IMR-90 (cell line): Measurements from ENCODE around the gene SLC26A11. TPM values are rescaled to one million over a fixed set of nuclear protein-coding genes. Genes with fewer than 3 reads are reported as not detected.

Source experiments
- ATAC-seq: fragments of 200-7000 bp; cut with Tn5 transposase; 2 replicates; pipeline ENCODE4 v1.9.1; 2020; ENCODE audit warnings: low read depth, mild to moderate bottlenecking, moderate library complexity
- BruUV-seq: library from RNA; stranded (reverse); fragments of 400-500 nt; replicated peaks from 2 replicates; lab custom pipeline; 2021; lab: Mats Ljungman, UMichigan
- CTCF ChIA-PET: fragments of 300-600 bp; formaldehyde crosslinking; extraction: SDS; loops from one replicate; lab custom pipeline; 2021; ENCODE audit warnings: antibody characterized with exemption; lab: Yijun Ruan, JAX
- POLR2A ChIA-PET: fragments of 300-600 bp; sonication (Branson Sonifier 250); formaldehyde crosslinking; loops from one replicate; lab custom pipeline; 2022; ENCODE audit warnings: antibody characterized with exemption; ENCODE audit not compliant: unreplicated experiment; lab: Charles Lee
- DNase-seq: peaks from one replicate; pipeline ENCODE4 v3.0.0; 2013
- H2AFZ ChIP-seq: replicated peaks from 2 replicates; pipeline ENCODE3; 2013; ENCODE audit warnings: low read length, mild to moderate bottlenecking; ENCODE audit not compliant: poor library complexity
- H2AK5ac ChIP-seq: 2 replicates; pipeline ENCODE4 v1.6.1; 2013; ENCODE audit warnings: low read depth, low read length, inconsistent platforms
- H2AK9ac ChIP-seq: replicated peaks from 2 replicates; pipeline ENCODE3; 2013; ENCODE audit warnings: mild to moderate bottlenecking, low read depth, low read length, moderate library complexity; ENCODE audit not compliant: poor library complexity
- H2BK120ac ChIP-seq: 2 replicates; pipeline ENCODE4 v1.6.1; 2013; ENCODE audit warnings: low read depth, low read length, inconsistent platforms
- H2BK15ac ChIP-seq: 3 replicates; pipeline ENCODE4 v1.6.1; 2013; ENCODE audit warnings: low read depth, low read length, inconsistent platforms
- H2BK20ac ChIP-seq: 2 replicates; pipeline ENCODE4 v1.6.1; 2013; ENCODE audit warnings: low read depth, mild to moderate bottlenecking, inconsistent platforms, low read length, moderate library complexity
- H2BK5ac ChIP-seq: 2 replicates; pipeline ENCODE4 v1.6.1; 2013; ENCODE audit warnings: mild to moderate bottlenecking, low read depth, low read length, inconsistent platforms; ENCODE audit not compliant: poor library complexity, severe bottlenecking
- H3K14ac ChIP-seq: replicated peaks from 2 replicates; pipeline ENCODE4 v1.6.1; 2013; ENCODE audit warnings: low read depth, low read length, inconsistent platforms
- H3K18ac ChIP-seq: 2 replicates; pipeline ENCODE4 v1.6.1; 2013; ENCODE audit warnings: low read depth, low read length, control low read depth
- H3K23ac ChIP-seq: 2 replicates; pipeline ENCODE4 v1.6.1; 2013; ENCODE audit warnings: low read depth, low read length, inconsistent platforms
- H3K27ac ChIP-seq: 2 replicates; pipeline ENCODE4 v1.5.1; 2013; ENCODE audit warnings: mild to moderate bottlenecking, control low read depth, low read length; ENCODE audit not compliant: insufficient read depth
- H3K27me3 ChIP-seq: 2 replicates; pipeline ENCODE4 v1.6.1; 2013; ENCODE audit warnings: low read length; ENCODE audit not compliant: control insufficient read depth, insufficient read depth
- H3K36me3 ChIP-seq: 2 replicates; pipeline ENCODE4 v1.6.1; 2013; ENCODE audit warnings: low read length, mixed read lengths; ENCODE audit not compliant: control insufficient read depth, insufficient read depth
- H3K4ac ChIP-seq: 2 replicates; pipeline ENCODE4 v1.6.1; 2013; ENCODE audit warnings: low read depth, low read length, inconsistent platforms
- H3K4me1 ChIP-seq: 2 replicates; pipeline ENCODE4 v1.6.1; 2013; ENCODE audit warnings: low read length, mixed read lengths; ENCODE audit not compliant: control insufficient read depth, insufficient read depth
- H3K4me2 ChIP-seq: 2 replicates; pipeline ENCODE4 v1.6.1; 2013; ENCODE audit warnings: low read depth, mild to moderate bottlenecking, control low read depth, low read length, moderate library complexity
- H3K4me3 ChIP-seq: 2 replicates; pipeline ENCODE4 v1.5.1; 2013; ENCODE audit warnings: low read depth, mild to moderate bottlenecking, control low read depth, low read length, moderate library complexity; ENCODE audit not compliant: insufficient read depth
- H3K56ac ChIP-seq: 2 replicates; pipeline ENCODE4 v1.6.1; 2013; ENCODE audit warnings: low read length, inconsistent platforms; ENCODE audit not compliant: insufficient read depth; ENCODE audit errors: extremely low read depth
- H3K79me1 ChIP-seq, 2 experiments: 2 replicates each; pipeline ENCODE4 v1.6.1; 2013; ENCODE audit warnings: low read length in 2 of 2, inconsistent platforms in 1 of 2, low read depth in 1 of 2
- H3K9ac ChIP-seq: 2 replicates; pipeline ENCODE4 v1.6.1; 2013; ENCODE audit warnings: low read depth, low read length, control low read depth
- H3K9me1 ChIP-seq: 2 replicates; pipeline ENCODE4 v1.6.1; 2013; ENCODE audit warnings: low read length, inconsistent platforms; ENCODE audit not compliant: insufficient read depth
- H3K9me3 ChIP-seq: 2 replicates; pipeline ENCODE4 v1.6.1; 2013; ENCODE audit warnings: low read length; ENCODE audit not compliant: control insufficient read depth, insufficient read depth
- H4K20me1 ChIP-seq: 2 replicates; pipeline ENCODE4 v1.6.1; 2013; ENCODE audit warnings: low read length, inconsistent platforms; ENCODE audit not compliant: insufficient read depth
- H4K5ac ChIP-seq: 2 replicates; pipeline ENCODE4 v1.6.1; 2013; ENCODE audit warnings: mild to moderate bottlenecking, low read depth, low read length, control low read depth
- H4K8ac ChIP-seq, 2 experiments: 2 replicates each; pipeline ENCODE4 v1.6.1; 2013; ENCODE audit warnings: low read depth in 2 of 2, low read length in 2 of 2, control low read depth in 1 of 2, inconsistent platforms in 1 of 2
- H4K91ac ChIP-seq: 2 replicates; pipeline ENCODE4 v1.6.1; 2013; ENCODE audit warnings: low read depth, low read length, inconsistent platforms; ENCODE audit not compliant: insufficient read depth
- MAZ ChIP-seq: IDR thresholded peaks from 2 replicates; pipeline ENCODE4 v1.6.1; 2012; ENCODE audit warnings: low read depth, mild to moderate bottlenecking, low read length, improper control_type of control experiment, moderate library complexity, borderline replicate concordance
- MXI1 ChIP-seq: IDR thresholded peaks from 2 replicates; pipeline ENCODE4 v1.6.1; 2012; ENCODE audit warnings: low read depth, mild to moderate bottlenecking, low read length, moderate library complexity, borderline replicate concordance
- POLR2A ChIP-seq: IDR thresholded peaks from 2 replicates; pipeline ENCODE4 v1.6.1; 2012; ENCODE audit warnings: mild to moderate bottlenecking, low read depth, low read length
- SMC3 ChIP-seq: fragments of 150-350 bp; IDR thresholded peaks from 2 replicates; pipeline ENCODE4 v1.6.1; 2016; ENCODE audit warnings: low read depth, mild to moderate bottlenecking, antibody characterized with exemption, low read length, moderate library complexity
- WGBS, 2 experiments: methylation state at CpG; one replicate each; pipeline versions ENCODE4 v1.1.5 to v1.1.7; 2013; ENCODE audit warnings: missing lambda C conversion rate in 2 of 2; ENCODE audit not compliant: insufficient read length in 1 of 2; ENCODE audit errors: extremely low coverage in 2 of 2; 5-methylcytosine and 5-hydroxymethylcytosine counted together
- dilution Hi-C: fragments of 300-500 bp; cut with HindIII; formaldehyde crosslinking; loops from one replicate; pipeline ENCODE4 v1.14.3; 2018; ENCODE audit warnings: low sequenced_read_pairs; ENCODE audit not compliant: unreplicated experiment
- in situ Hi-C: fragments of 300-500 bp; cut with MboI; formaldehyde crosslinking; loops from 3 replicates; pipeline ENCODE4 v1.14.3; 2019; ENCODE audit warnings: low sequenced_read_pairs, inconsistent platforms, mixed read lengths
- intact Hi-C: fragments of 100-400 bp; cut with micrococcal nuclease; formaldehyde crosslinking; loops from 2 replicates; pipeline ENCODE4 v1.10.0; 2022
- polyA plus RNA-seq, 3 experiments: library from polyadenylated mRNA; depleted of rRNA; stranded (reverse); fragments of >200 nt; gene quantifications; 2 replicates each; pipeline ENCODE4 v1.2.3, GENCODE V29; 2012; ENCODE audit warnings: low replicate concordance in 1 of 3
- total RNA-seq: library from RNA; depleted of rRNA; stranded (reverse); fragments of >200 nt; gene quantifications from 2 replicates; pipeline ENCODE4 v1.2.3, GENCODE V29; 2012
- TF ChIP-seq, protein P1 (sequence below): conservative IDR thresholded peaks from 2 replicates; pipeline ENCODE4 v1.5.1; 2012; ENCODE audit warnings: mild to moderate bottlenecking, low read depth, low read length, improper control_type of control experiment
- TF ChIP-seq, protein P2 (sequence below): fragments of 150-350 bp; IDR thresholded peaks from 2 replicates; pipeline ENCODE4 v1.6.1; 2017; ENCODE audit warnings: mild to moderate bottlenecking, antibody characterized with exemption, low read length, low read depth
- TF ChIP-seq, protein P3 (sequence below): fragments of 150-350 bp; IDR thresholded peaks from 2 replicates; pipeline ENCODE4 v1.6.1; 2016; ENCODE audit warnings: low read depth, mild to moderate bottlenecking, low read length, moderate library complexity, borderline replicate concordance

The SLC26A11 gene
- total and polyA plus RNA-seq, 2 of the 4 experiments (the other 2 are of a cell fraction): 3.2 to 15.6 TPM

DNA sequence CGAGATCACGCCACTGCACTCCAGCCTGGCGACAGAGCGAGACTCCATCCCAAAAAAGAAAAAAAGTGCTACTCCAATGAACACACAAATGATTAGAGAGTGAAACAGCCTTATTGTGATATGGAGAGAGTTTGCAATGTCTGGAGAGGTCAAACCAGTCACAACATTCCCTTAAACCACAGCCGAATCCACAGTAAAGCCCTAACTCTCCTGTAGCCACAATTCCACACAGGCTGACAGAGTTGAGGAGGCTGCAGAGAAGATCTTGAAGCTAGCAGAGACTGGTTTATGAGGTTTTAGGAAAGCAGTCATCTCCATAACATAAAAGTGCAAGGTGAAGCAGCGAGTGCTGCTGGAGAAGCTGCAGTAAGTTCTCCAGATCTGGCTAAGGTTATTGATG is 47.2 kb downstream of the SLC26A11 start:
- DNase-seq (peak; percentile 41), ATAC-seq (no peak)
- no peak overlapping the region for H2AK5ac ChIP-seq
- H3K23ac ChIP-seq: no peak overlapping the region
- no peak overlapping the region for H4K91ac ChIP-seq
- no peak overlapping the region for H3K4me2 ChIP-seq
- peaks cover 33% of the 10 kb centered on the region for H3K36me3 ChIP-seq
- BruUV-seq: no TSS peak
- no peak overlapping the region for H3K56ac ChIP-seq
- H2AK9ac ChIP-seq: no peak overlapping the region
- no peak overlapping the region for H3K18ac ChIP-seq
- no peak overlapping the region for H4K5ac ChIP-seq
- intact Hi-C loops (no loop called here), in situ Hi-C loops (no loop called here), dilution Hi-C loops (no loop called here)
- H3K9me1 ChIP-seq: peaks cover 7% of the 10 kb centered on the region
- WGBS, 2 experiments: no CpG with 5 or more reads among the region's 6 CpGs
- H2BK15ac ChIP-seq: no peak overlapping the region
- H4K8ac ChIP-seq: no peak overlapping the region
- POLR2A ChIA-PET: no interaction called here
- H3K27ac ChIP-seq: no peak overlapping the region
- peaks cover 4% of the 10 kb centered on the region; the same call in 1 of the 2 replicates for H4K20me1 ChIP-seq
- no peaks in the 10 kb centered on the region for H3K27me3 ChIP-seq
- TF ChIP-seq, protein P1, sequence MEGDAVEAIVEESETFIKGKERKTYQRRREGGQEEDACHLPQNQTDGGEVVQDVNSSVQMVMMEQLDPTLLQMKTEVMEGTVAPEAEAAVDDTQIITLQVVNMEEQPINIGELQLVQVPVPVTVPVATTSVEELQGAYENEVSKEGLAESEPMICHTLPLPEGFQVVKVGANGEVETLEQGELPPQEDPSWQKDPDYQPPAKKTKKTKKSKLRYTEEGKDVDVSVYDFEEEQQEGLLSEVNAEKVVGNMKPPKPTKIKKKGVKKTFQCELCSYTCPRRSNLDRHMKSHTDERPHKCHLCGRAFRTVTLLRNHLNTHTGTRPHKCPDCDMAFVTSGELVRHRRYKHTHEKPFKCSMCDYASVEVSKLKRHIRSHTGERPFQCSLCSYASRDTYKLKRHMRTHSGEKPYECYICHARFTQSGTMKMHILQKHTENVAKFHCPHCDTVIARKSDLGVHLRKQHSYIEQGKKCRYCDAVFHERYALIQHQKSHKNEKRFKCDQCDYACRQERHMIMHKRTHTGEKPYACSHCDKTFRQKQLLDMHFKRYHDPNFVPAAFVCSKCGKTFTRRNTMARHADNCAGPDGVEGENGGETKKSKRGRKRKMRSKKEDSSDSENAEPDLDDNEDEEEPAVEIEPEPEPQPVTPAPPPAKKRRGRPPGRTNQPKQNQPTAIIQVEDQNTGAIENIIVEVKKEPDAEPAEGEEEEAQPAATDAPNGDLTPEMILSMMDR: no peak
- TF ChIP-seq, protein P2, sequence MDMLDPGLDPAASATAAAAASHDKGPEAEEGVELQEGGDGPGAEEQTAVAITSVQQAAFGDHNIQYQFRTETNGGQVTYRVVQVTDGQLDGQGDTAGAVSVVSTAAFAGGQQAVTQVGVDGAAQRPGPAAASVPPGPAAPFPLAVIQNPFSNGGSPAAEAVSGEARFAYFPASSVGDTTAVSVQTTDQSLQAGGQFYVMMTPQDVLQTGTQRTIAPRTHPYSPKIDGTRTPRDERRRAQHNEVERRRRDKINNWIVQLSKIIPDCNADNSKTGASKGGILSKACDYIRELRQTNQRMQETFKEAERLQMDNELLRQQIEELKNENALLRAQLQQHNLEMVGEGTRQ: no peak
- TF ChIP-seq, protein P3, sequence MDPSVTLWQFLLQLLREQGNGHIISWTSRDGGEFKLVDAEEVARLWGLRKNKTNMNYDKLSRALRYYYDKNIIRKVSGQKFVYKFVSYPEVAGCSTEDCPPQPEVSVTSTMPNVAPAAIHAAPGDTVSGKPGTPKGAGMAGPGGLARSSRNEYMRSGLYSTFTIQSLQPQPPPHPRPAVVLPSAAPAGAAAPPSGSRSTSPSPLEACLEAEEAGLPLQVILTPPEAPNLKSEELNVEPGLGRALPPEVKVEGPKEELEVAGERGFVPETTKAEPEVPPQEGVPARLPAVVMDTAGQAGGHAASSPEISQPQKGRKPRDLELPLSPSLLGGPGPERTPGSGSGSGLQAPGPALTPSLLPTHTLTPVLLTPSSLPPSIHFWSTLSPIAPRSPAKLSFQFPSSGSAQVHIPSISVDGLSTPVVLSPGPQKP: no peak
- no peak for TF ChIP-seq POLR2A
- no peak for TF ChIP-seq MAZ
- TF ChIP-seq MXI1: no peak
- TF ChIP-seq SMC3: no peak
- no peak overlapping the region for H2AFZ ChIP-seq
- no peak overlapping the region for H3K4ac ChIP-seq
- H3K79me1 ChIP-seq: peaks cover 11 to 59% of the 10 kb centered on the region in 2 experiments; a peak in 2 of 4 replicates
- H3K9me3 ChIP-seq: no peaks in the 10 kb centered on the region
- no peak overlapping the region for H2BK20ac ChIP-seq
- CTCF ChIA-PET: no interaction called here
- H3K14ac ChIP-seq: no peak overlapping the region
- no peak overlapping the region for H2BK120ac ChIP-seq
- no peak overlapping the region for H3K4me3 ChIP-seq
- peaks cover 15% of the 10 kb centered on the region for H3K4me1 ChIP-seq
- H2BK5ac ChIP-seq: no peak overlapping the region
- no peak overlapping the region for H3K9ac ChIP-seq
